Inferior parietal cortex (tissue), 1 donor: ENCODE data around the gene ANXA2.

Experiments
- DNase-seq: peaks from one replicate; pipeline ENCODE4 v3.0.0-alpha.2; 2016; ENCODE audit errors: extremely low spot score

ANXA2 gene

DNA sequence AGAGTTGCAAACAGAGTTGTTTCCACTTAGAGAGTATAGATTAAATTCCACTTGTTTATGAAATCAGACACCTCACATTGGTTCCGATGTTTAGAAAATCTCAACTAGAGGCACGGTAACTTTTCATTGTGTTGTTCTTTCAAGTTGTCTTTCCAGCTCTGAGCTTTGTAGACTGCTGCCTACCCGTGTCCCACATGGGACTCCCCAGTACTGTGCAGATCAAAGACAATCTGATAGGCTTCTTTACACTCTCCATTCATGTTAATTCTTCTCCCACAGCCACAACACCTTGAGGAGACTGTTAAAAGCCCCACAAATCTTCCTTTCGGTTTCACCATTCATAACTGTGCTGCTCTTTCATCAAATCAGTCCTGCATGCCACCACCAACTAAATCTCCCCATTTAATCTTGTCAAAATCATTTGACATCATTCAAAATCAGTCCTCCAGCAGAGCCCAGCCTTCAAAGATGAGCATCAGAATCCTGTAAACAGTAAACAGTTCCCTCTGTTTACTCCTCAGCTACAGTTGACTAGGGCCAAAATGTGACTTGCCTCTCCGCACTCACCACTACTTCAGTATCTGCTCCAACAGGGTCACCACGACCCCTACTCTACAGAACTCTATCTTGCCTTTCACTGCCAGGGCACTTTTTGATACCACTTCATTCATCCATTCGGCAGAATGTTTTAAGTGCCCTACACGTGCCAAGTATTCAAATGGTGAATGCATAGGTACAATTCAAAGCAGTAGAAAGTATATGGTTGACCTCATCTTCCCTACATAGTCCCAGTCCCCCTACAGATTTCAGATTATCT is 8.3 kb downstream of the ANXA2 start:
- DNase-seq, result no peak

DNA sequence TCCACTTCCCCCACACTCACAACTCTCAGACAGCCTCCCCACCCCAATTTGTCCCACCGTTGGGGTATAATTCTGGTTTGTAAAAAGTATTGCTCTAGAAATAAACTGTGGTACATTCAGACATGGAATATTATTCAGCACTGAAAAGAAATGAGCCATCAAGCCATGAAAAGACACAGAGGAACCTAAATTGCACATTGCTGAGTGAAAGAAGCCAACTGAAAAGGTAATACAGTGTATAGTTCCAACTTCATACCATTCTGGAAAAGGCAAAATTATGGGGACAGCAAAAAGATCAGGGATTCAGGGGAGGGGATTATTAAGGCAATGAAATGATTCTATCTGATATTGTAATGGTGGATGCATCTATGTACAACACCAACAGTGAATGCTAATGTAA is 10.5 kb downstream of the ANXA2 start:
- no peak for DNase-seq

DNA sequence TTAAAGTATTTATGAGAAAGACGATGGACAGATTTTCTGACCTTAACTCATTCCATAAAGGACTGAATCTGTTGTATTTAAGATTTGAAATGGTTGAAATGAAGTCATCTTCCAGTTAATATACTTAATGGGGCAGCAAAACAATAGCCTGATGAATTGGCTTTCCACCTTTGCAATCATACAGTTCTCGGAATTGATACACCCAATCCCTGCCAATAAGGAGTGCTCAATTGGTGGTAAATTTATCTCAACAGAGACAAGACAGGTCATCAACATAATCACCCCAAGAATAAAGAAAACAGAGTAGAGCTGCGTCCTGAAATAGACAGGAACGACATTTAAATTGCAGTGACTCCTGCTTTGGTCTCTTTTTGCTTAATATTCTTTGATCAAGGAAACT is 11.2 kb downstream of the ANXA2 start:
- no peak for DNase-seq

DNA sequence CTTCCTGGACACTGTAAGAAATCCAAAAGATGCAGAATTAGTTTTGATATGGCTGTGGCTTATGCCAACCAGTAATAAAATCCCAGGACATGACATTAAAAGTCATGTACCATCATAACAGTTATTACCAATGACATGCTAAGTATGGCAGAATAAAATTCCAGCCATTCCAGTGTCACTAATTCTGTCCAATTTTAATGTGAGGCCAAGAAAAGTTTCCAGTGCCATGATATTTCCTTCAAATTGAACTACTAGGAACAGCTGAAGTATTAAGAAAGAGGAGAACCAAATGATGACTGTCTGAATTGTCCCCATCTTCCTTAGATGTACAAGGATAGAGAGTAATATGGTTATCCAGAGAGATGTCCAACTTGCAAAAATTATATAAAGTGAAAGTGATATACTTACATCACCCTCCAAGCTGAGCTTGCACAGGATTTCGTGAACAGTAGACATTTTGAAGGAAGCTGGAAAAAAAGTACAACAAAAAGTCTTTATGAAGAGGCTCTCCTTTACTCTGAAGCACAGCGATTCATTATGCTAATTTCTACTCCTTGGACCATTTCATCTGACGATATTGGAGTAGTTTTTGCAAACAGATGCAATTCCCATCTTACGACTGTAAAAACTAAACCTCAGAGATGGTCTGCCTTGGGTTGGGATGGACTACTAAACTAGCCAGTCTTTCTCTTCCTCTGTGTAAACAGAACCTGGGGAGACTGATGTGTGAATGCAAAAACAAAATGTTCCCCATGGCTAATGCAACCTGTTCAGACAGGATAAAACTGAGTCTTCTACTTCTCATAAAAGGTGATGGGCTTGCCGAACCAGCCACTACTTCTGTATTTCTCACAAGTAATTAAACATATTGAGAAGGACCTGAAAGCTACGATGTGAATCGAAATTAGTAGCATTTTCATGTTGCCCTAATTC is 11.9 kb downstream of the ANXA2 start:
- DNase-seq, result no peak

DNA sequence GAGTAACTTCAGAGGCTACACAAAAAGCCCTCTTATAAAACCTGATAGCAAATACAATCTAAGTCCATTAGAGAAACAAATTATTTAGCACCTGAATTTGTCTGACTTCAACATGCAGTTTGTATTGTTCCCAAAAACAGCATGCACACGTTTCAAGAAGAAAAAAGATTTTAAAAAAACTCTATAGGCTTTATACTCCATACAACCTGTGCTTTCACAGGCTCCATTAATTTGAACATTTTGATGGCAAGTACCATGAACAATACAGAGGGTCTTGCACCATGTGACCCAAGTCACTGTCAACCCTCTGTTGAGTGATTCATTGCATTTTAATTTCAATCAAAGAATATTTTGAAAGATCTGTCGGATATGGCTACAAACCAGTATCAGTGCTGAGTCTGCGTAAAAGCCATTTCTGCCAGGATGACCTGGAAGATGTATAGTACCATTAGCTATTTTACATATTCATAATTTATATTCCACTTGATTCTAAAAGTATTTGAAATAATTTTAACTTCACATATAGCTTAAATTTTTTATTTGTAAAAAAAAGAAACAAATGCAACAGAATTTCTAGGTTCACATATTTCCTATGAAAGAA is 13.2 kb downstream of the ANXA2 start:
- DNase-seq, result no peak

DNA sequence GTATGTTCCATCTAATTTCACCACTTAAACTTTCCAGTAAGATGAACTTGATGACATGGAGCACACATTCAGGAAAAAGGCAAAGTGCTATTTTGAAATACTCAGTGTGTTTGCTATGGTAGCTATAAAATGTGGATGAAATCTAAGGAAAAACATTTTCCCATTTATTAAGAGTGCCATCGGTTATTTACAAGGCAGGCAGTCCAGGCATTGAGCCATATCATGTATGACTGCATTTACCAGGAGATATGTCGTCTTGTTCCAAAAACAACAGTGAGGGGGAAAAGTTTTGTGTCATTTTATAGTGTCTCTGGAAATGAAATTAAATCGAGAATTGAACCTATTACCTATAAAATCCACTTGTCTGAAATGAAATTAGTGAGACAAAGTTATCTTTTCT is 13.7 kb downstream of the ANXA2 start:
- DNase-seq, result no peak

DNA sequence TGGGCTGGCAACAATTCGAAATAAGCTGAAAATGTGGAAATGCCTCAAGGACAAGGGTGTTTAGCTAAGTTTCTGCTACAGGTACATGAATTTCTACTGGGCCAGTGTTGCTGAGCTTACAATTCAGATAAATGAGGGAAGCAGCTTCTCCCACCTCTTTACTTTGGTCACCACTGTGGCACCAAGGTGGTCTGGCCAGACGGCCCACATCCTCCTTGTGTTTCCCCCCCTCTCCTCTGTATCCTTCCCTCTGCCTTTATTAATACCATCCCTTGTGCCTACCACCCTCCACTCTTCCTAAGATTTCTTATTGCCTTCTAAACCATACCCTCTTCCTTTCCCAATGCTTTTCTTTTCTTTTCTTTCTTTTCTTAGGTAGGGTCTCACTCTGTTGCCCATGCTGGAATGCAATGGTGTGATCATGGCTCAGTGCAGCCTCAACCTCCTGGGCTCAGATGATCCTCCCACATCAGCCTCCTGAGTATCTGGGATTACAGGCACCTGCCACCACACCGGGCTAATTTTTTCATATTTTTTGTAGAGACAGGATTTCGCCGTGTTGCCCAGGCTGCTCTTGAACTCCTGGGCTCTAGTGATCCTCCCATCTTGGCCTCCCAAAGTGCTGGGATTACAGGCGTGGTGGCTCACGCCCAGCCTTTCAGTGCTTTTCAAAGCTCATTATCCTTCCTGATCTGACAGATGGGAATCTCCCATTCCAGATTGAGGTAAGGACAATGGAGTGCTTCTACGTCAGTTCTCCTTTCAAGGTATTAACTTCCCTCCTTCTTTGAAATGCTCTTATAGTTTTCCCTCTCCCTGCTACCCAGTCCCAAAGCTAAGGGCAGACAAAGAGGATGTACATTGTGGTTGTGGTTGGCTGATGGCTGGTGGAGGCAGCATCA is 14.8 kb downstream of the ANXA2 start:
- no peak for DNase-seq

DNA sequence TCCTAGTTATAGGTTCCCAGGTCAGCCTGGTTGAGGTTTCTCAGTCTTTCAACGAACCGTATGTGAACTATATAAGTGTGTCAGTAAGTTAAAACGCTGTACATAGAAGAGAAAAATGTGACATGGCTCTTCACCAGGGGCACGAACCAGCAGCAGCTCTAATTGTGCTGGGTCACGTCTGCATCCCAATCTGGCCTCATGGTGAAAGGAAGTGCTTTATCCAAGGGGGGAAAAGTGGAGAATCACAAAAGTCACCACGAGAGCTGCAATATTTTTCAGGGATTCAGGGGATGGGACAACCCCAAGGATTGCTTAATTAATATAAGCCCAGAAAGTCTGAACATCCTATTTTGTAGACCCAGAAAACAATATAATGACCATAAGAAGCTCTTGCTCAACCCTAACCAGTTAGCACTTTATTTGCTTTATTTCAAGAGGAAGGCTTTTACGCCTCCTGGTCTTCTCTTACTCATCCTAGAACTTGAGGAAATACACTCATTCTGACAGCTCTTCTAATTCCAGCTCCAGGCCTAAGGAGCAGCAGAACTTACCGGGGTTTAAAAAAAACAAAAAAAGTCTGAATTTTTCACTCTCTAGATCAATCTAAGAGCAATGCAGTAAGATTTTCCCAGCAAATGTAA is 16.5 kb downstream of the ANXA2 start:
- no peak for DNase-seq

DNA sequence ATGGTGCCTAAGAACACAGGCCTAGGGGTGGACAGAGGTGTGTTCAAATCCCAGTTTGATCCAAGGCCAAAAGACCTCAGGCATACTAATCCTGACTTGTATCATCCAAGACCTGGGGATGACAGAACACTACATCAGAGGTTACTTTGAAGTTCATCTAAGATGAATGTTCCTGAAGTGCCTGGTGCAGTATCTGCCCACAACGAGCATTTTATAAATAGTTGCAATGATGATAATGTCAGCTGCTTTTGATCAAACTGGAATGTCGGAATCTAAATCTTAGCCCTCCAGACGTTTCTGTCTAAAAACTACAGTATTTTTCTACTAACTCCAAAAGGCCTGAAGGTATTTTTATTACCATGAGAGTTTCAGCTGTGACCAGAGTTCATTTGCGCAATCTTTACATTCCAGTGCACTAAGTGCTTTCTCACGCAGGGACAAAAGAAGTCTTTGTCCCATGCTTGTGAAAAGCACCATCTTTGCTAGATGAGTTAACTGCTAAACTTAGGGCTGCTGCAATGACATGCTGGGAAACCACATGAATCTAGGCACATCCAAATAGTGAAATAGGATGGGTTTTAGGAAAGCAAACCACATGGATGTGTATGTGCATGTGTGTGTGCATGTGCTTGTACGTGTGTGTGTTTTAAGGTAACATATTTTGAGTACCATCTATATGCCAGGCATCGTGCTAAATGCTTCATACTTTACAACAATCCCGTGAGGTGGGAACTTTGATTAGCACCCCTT is 18.1 kb downstream of the ANXA2 start:
- DNase-seq, result no peak

DNA sequence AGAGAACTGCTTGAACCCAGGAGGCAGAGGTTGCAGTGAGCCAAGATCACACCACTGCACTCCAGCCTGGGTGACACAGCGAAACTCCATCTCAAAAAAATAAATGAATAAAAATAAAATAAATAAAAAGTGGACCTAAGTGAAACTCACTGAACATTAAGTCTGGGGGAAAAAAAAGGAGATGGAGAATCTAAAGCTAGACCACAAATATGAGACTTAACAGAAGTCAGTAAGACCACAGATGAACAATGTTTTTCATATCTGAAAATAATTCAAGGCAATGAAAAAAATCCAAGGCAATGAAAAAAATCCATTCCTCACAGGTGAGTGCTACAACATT is 18.6 kb downstream of the ANXA2 start:
- no peak for DNase-seq

DNA sequence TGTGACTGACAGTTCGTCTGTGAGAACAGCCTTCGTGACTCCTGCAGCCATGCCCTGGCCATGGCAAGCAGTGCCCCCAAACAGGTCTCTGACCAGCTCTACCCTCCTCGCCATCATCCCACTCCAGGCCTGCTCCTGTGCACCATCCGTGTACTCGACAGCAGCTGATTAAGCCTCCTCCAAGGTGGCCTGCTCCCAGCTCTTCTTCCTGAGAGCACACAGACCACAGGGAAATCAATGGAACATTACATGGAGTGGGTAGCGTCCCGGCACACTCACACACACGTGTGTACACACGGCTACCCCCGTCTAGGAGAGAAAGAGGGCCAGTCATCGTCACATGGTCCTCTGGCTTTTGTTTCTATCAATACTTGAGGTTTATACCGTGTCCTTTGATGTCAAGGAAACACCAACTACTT is 21.1 kb downstream of the ANXA2 start:
- DNase-seq, result no peak

DNA sequence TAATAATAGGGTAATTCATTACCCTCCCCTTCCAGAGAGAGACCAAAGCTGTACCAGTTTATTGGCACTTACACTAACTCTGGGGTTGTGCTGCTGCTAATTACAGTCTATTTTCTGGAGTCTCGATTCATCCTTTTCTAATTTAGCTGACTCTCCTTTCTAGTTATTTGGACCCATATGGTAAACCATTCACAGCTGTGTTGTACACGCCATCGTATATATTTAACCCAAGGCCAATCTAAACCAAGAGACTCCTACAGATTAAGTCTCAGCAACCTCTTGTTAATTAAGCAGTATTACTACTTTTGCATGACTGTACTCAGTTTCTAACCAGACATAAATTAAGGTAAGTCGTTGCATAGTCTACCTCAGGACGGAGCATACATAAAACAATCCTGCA is 22.5 kb downstream of the ANXA2 start:
- no peak for DNase-seq

DNA sequence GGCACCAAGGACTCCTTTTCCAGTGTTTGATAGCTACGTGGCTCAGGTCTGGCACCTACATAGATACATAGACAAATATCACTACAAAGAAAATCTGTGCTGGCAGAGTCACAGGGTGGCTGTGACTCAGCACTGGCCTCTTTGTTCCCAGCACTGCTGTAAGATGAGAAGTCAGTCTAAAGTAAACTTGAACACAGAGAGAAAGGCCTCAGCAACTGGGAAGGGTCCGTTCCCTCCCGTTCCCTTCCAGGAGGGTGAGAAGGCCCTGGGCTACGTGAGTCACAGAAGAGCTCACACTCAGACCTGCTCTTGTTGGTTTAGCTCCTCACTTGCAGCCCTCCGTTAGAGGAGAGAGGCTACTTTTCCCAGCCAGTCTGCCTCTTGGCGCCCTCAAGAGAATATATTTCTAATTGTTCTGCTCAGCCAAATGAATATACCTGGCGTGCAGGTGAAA is 23.1 kb downstream of the ANXA2 start:
- no peak for DNase-seq

DNA sequence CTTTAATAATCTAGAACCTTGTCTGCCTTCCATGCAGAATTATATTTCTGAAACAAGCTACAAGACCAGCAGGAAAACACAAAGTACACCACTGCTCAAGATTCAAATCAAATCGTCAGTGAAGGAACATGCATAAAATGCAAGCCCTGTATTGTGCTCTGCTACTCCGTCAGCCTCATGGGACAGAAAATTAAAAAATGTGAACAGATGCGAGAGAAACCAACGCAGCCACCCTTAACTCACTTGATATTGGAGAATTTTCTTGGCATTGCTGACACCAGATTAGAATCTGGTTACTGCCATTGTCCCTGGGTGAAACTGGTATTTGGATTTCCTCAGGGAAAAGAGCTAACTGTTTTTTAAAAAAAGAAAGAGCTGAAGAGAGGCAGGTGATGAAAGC is 23.6 kb downstream of the ANXA2 start:
- DNase-seq, result no peak

DNA sequence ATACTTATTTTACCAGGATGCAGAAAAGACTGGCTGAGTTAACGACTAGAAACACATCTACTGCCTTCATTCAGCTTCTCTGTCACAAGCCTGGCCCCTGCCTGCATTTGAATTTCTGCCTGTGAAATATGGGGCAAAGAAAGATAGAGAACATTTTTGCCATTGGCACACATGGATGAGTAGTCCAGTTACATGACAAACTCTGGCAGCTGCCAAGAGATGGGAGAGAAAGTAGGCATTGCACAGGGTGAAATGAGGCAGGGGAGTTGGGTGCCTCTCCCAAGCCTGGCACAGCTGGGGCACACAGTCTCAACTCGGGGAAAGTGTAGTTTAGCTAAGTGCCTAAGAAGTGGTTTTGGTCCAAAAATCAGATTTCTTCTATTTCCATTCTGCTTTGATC is 24.0 kb downstream of the ANXA2 start:
- DNase-seq, result no peak

DNA sequence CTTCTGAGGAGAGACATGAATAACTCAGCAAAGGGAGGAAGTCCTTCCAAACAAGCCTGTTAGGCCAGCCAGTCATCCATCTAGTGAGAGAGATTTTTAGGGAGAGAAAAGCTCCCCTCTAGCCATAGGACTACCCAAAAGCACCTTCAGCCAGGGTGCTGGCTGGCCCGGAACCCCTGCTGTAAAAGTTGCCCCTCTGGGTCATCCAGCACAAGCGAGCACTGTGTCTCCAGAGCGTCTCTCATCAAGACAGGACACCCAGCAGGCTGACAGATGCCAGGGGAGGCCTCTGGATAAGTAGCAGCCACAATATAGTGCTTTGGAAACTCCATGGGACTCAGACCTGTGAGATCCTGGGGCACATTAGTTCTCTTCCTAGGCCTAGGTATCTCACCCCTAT is 24.5 kb downstream of the ANXA2 start:
- DNase-seq, result no peak

DNA sequence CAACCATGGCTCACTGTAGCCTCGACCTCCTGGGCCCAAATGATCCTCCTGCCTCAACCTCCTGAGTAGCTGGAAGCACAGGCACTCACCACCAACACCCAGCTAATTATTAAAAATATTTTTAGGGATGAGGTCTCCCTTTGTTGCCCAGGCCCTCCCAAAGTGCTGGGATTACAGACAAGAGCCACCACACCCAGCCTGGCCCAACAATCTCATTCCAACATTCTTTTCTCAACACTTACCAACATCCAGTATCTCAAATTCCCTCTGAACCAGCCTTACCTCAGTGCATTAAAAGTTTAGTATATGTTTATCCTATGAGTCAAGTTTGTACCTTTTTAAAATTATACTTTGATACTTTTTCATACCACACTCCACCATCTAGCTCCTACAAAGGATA is 25.0 kb downstream of the ANXA2 start:
- DNase-seq, result no peak

DNA sequence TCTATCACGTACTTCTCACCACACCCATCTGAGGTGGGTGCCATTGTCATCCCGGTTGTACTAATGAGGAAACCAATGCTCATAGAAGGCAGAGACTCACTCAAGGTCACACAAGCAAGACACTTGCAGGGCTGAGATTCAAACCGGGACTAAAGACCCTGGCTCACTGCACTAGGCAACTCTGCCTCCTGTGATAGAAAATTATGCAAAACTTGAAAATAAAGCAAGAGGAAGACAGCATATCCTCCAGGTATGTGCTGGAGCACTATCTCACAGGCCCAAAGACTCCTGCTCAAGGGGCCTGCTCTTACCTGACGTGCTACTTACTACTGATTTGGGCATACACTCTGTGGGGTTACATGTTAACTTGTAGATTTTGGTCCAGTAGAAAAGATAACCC is 25.6 kb downstream of the ANXA2 start:
- DNase-seq, result no peak

DNA sequence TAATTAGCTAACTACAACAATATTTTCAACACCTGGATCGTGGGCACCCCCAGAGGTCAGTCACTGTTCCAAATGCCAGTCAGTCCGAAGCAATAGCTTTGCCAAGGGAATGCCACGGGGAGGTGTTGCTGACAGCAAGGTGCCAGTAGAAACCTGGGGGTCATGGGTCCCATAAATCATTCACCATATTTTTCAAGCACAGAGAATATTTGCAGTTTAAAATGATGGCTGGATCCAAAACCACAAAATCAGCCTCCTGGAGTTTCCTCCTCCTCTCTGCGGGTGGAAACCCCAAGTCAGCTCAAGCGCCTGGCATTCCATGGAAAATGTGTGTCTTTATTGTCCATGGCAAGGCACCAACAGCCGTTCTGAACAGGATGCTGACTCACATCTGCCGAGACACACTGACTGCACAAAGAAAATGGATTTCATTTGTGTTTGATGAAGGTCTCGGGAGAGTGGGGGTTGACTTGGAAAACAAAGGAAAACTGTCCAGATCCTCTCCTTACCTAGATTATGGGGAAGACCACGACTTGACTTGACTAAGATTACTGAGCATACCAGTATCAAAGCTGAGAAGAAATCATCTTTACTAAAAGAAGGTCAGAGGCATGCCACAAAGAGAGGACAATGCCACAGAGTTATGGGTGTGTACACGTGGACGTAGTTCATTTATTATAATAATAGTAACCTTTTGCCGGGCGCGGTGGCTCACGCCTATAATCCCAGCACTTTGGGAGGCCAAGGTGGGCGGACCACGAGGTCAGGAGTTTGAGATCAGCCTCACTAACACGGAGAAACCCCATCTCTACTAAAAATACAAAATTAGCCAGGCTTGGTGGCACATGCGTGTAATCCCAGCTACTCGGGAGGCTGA is 26.4 kb downstream of the ANXA2 start:
- DNase-seq, result no peak

DNA sequence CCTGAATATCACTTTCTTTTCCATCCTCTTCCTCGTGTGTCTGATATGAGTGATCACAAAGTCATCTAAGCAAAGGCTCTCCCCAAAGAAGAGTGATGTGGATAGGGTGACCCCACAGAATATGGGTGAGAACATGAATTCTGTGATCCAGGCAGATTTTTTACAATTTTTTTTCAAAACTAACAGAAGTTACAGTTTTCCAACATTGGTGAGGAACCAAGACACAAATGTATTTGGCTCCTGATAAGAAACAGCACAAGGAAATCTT is 27.0 kb downstream of the ANXA2 start:
- no peak for DNase-seq
